ENCODE data around the gene TSHZ2.

The TSHZ2 gene

GRCh38 chr20:53048387-53048786 lies 76.2 kb downstream of the TSHZ2 start:
- WGBS (ENCODE audit: insufficient coverage) = 78% methylated on average over 6 of the region's 7 CpGs
- no peak for DNase-seq
- no peak overlapping the region for H3K4me3 ChIP-seq (ENCODE audit: control insufficient read depth in 1 of 7, extremely low read depth in 1 of 7, insufficient read depth in 4 of 7, low read depth in 2 of 7, low read length in 6 of 7)
- ChIA-PET POLR2A (no interaction called here), CTCF (no interaction called here)
- peaks cover 0 to 2% (median 0%) of the 10 kb centered on the region in 5 experiments for H3K27me3 ChIP-seq (replicated peaks in 2 of 5; ENCODE audit: control insufficient read depth in 4 of 5, insufficient read depth in 5 of 5, low read length in 4 of 5)
- no peaks in the 10 kb centered on the region for H3K36me3 ChIP-seq (ENCODE audit: control insufficient read depth in 4 of 4, insufficient read depth in 4 of 4, low read length in 3 of 4)
- no peaks in the 10 kb centered on the region for H3K9me3 ChIP-seq (ENCODE audit: control extremely low read depth in 1 of 5, control insufficient read depth in 4 of 5, insufficient read depth in 2 of 5, low read depth in 1 of 5, low read length in 4 of 5)
- no peak overlapping the region for H3K27ac ChIP-seq (ENCODE audit: insufficient read depth in 1 of 2, low read depth in 1 of 2, low read length in 2 of 2, poor library complexity in 1 of 2, severe bottlenecking in 2 of 2)
- no peaks in the 10 kb centered on the region for H3K4me1 ChIP-seq (ENCODE audit: control extremely low read depth in 1 of 4, control insufficient read depth in 4 of 4, insufficient read depth in 4 of 4, low read length in 3 of 4)

GRCh38 chr20:53050338-53050737 lies 78.2 kb downstream of the TSHZ2 start:
- Histone ChIP-seq H3K36me3 (ENCODE audit: control insufficient read depth in 4 of 4, insufficient read depth in 4 of 4, low read length in 3 of 4) (no peaks in the 10 kb centered on the region), H3K27ac (ENCODE audit: insufficient read depth in 1 of 2, low read depth in 1 of 2, low read length in 2 of 2, poor library complexity in 1 of 2, severe bottlenecking in 2 of 2) (no peak overlapping the region), H3K4me3 (ENCODE audit: control insufficient read depth in 1 of 7, extremely low read depth in 1 of 7, insufficient read depth in 4 of 7, low read depth in 2 of 7, low read length in 6 of 7) (no peak overlapping the region), H3K9me3 (ENCODE audit: control extremely low read depth in 1 of 5, control insufficient read depth in 4 of 5, insufficient read depth in 2 of 5, low read depth in 1 of 5, low read length in 4 of 5) (no peaks in the 10 kb centered on the region), H3K4me1 (ENCODE audit: control extremely low read depth in 1 of 4, control insufficient read depth in 4 of 4, insufficient read depth in 4 of 4, low read length in 3 of 4) (no peaks in the 10 kb centered on the region), H3K27me3 (replicated peaks in 2 of 5; ENCODE audit: control insufficient read depth in 4 of 5, insufficient read depth in 5 of 5, low read length in 4 of 5) (peaks cover 0 to 2% (median 0%) of the 10 kb centered on the region in 5 experiments)
- POLR2A ChIA-PET = no interaction called here
- CTCF ChIA-PET = no interaction called here
- WGBS (ENCODE audit: insufficient coverage) = 92% methylated on average over 6 of the region's 6 CpGs
- DNase-seq = no peak

GRCh38 chr20:53052380-53052779 lies 80.2 kb downstream of the TSHZ2 start:
- CTCF ChIA-PET = no interaction called here
- WGBS (ENCODE audit: insufficient coverage) = no CpG with 5 or more reads among the region's 5 CpGs
- peaks cover 0 to 2% (median 0%) of the 10 kb centered on the region in 5 experiments for H3K27me3 ChIP-seq (replicated peaks in 2 of 5; ENCODE audit: control insufficient read depth in 4 of 5, insufficient read depth in 5 of 5, low read length in 4 of 5)
- H3K36me3 ChIP-seq (ENCODE audit: control insufficient read depth in 4 of 4, insufficient read depth in 4 of 4, low read length in 3 of 4) = no peaks in the 10 kb centered on the region
- H3K4me3 ChIP-seq (ENCODE audit: control insufficient read depth in 1 of 7, extremely low read depth in 1 of 7, insufficient read depth in 4 of 7, low read depth in 2 of 7, low read length in 6 of 7) = no peak overlapping the region
- POLR2A ChIA-PET = no interaction called here
- no peak overlapping the region for H3K27ac ChIP-seq (ENCODE audit: insufficient read depth in 1 of 2, low read depth in 1 of 2, low read length in 2 of 2, poor library complexity in 1 of 2, severe bottlenecking in 2 of 2)
- DNase-seq = no peak
- no peaks in the 10 kb centered on the region for H3K9me3 ChIP-seq (ENCODE audit: control extremely low read depth in 1 of 5, control insufficient read depth in 4 of 5, insufficient read depth in 2 of 5, low read depth in 1 of 5, low read length in 4 of 5)
- H3K4me1 ChIP-seq (ENCODE audit: control extremely low read depth in 1 of 4, control insufficient read depth in 4 of 4, insufficient read depth in 4 of 4, low read length in 3 of 4) = no peaks in the 10 kb centered on the region

- no peak overlapping the region for H3K4me3 ChIP-seq (ENCODE audit: control insufficient read depth in 1 of 7, extremely low read depth in 1 of 7, insufficient read depth in 4 of 7, low read depth in 2 of 7, low read length in 6 of 7)
- H3K9me3 ChIP-seq (ENCODE audit: control extremely low read depth in 1 of 5, control insufficient read depth in 4 of 5, insufficient read depth in 2 of 5, low read depth in 1 of 5, low read length in 4 of 5) = no peaks in the 10 kb centered on the region
- WGBS (ENCODE audit: insufficient coverage) = no CpG with 5 or more reads among the region's 5 CpGs
- no peak overlapping the region for H3K27ac ChIP-seq (ENCODE audit: insufficient read depth in 1 of 2, low read depth in 1 of 2, low read length in 2 of 2, poor library complexity in 1 of 2, severe bottlenecking in 2 of 2)
- no peaks in the 10 kb centered on the region for H3K36me3 ChIP-seq (ENCODE audit: control insufficient read depth in 4 of 4, insufficient read depth in 4 of 4, low read length in 3 of 4)
- no peak for DNase-seq
- H3K4me1 ChIP-seq (ENCODE audit: control extremely low read depth in 1 of 4, control insufficient read depth in 4 of 4, insufficient read depth in 4 of 4, low read length in 3 of 4) = no peaks in the 10 kb centered on the region
- ChIA-PET POLR2A (no interaction called here), CTCF (no interaction called here)
- H3K27me3 ChIP-seq (replicated peaks in 2 of 5; ENCODE audit: control insufficient read depth in 4 of 5, insufficient read depth in 5 of 5, low read length in 4 of 5) = peaks cover 0 to 2% (median 0%) of the 10 kb centered on the region in 5 experiments
These were observed 81.4 kb downstream of the TSHZ2 start for GRCh38 chr20:53053595-53053994.

GRCh38 chr20:53055367-53056067 lies 83.4 kb downstream of the TSHZ2 start:
- Histone ChIP-seq H3K4me1 (ENCODE audit: control extremely low read depth in 1 of 4, control insufficient read depth in 4 of 4, insufficient read depth in 4 of 4, low read length in 3 of 4) (no peaks in the 10 kb centered on the region), H3K36me3 (ENCODE audit: control insufficient read depth in 4 of 4, insufficient read depth in 4 of 4, low read length in 3 of 4) (no peaks in the 10 kb centered on the region), H3K9me3 (ENCODE audit: control extremely low read depth in 1 of 5, control insufficient read depth in 4 of 5, insufficient read depth in 2 of 5, low read depth in 1 of 5, low read length in 4 of 5) (no peaks in the 10 kb centered on the region), H3K27ac (ENCODE audit: insufficient read depth in 1 of 2, low read depth in 1 of 2, low read length in 2 of 2, poor library complexity in 1 of 2, severe bottlenecking in 2 of 2) (no peak overlapping the region), H3K4me3 (ENCODE audit: control insufficient read depth in 1 of 7, extremely low read depth in 1 of 7, insufficient read depth in 4 of 7, low read depth in 2 of 7, low read length in 6 of 7) (no peak overlapping the region), H3K27me3 (replicated peaks in 2 of 5; ENCODE audit: control insufficient read depth in 4 of 5, insufficient read depth in 5 of 5, low read length in 4 of 5) (peaks cover 0 to 2% (median 0%) of the 10 kb centered on the region in 5 experiments)
- no peak for DNase-seq
- WGBS (ENCODE audit: insufficient coverage) = 70% methylated on average over 1 of the region's 1 CpG
- ChIA-PET CTCF (no interaction called here), POLR2A (no interaction called here)

GRCh38 chr20:53057579-53057978 lies 85.4 kb downstream of the TSHZ2 start:
- Histone ChIP-seq H3K27ac (ENCODE audit: insufficient read depth in 1 of 2, low read depth in 1 of 2, low read length in 2 of 2, poor library complexity in 1 of 2, severe bottlenecking in 2 of 2) (no peak overlapping the region), H3K27me3 (replicated peaks in 2 of 5; ENCODE audit: control insufficient read depth in 4 of 5, insufficient read depth in 5 of 5, low read length in 4 of 5) (peaks cover 0 to 2% (median 0%) of the 10 kb centered on the region in 5 experiments), H3K9me3 (ENCODE audit: control extremely low read depth in 1 of 5, control insufficient read depth in 4 of 5, insufficient read depth in 2 of 5, low read depth in 1 of 5, low read length in 4 of 5) (no peaks in the 10 kb centered on the region), H3K4me1 (ENCODE audit: control extremely low read depth in 1 of 4, control insufficient read depth in 4 of 4, insufficient read depth in 4 of 4, low read length in 3 of 4) (no peaks in the 10 kb centered on the region), H3K36me3 (ENCODE audit: control insufficient read depth in 4 of 4, insufficient read depth in 4 of 4, low read length in 3 of 4) (no peaks in the 10 kb centered on the region), H3K4me3 (ENCODE audit: control insufficient read depth in 1 of 7, extremely low read depth in 1 of 7, insufficient read depth in 4 of 7, low read depth in 2 of 7, low read length in 6 of 7) (no peak overlapping the region)
- ChIA-PET POLR2A (no interaction called here), CTCF (no interaction called here)
- WGBS (ENCODE audit: insufficient coverage) = 92% methylated on average over 2 of the region's 4 CpGs
- DNase-seq = no peak

GRCh38 chr20:53059848-53060247 lies 87.7 kb downstream of the TSHZ2 start:
- H3K27ac ChIP-seq (ENCODE audit: insufficient read depth in 1 of 2, low read depth in 1 of 2, low read length in 2 of 2, poor library complexity in 1 of 2, severe bottlenecking in 2 of 2) = no peak overlapping the region
- no peaks in the 10 kb centered on the region for H3K27me3 ChIP-seq (replicated peaks in 2 of 5; ENCODE audit: control insufficient read depth in 4 of 5, insufficient read depth in 5 of 5, low read length in 4 of 5)
- 60% methylated on average over 1 of the region's 5 CpGs for WGBS (ENCODE audit: insufficient coverage)
- no peak overlapping the region for H3K4me3 ChIP-seq (ENCODE audit: control insufficient read depth in 1 of 7, extremely low read depth in 1 of 7, insufficient read depth in 4 of 7, low read depth in 2 of 7, low read length in 6 of 7)
- DNase-seq = no peak
- ChIA-PET POLR2A (no interaction called here), CTCF (no interaction called here)
- no peaks in the 10 kb centered on the region for H3K36me3 ChIP-seq (ENCODE audit: control insufficient read depth in 4 of 4, insufficient read depth in 4 of 4, low read length in 3 of 4)
- H3K9me3 ChIP-seq (ENCODE audit: control extremely low read depth in 1 of 5, control insufficient read depth in 4 of 5, insufficient read depth in 2 of 5, low read depth in 1 of 5, low read length in 4 of 5) = no peaks in the 10 kb centered on the region
- H3K4me1 ChIP-seq (ENCODE audit: control extremely low read depth in 1 of 4, control insufficient read depth in 4 of 4, insufficient read depth in 4 of 4, low read length in 3 of 4) = no peaks in the 10 kb centered on the region
